ENCODE data around the gene KCNJ6. TPM values are rescaled to one million over a fixed set of nuclear protein-coding genes. Genes with fewer than 3 reads are reported as not detected.

KCNJ6 gene
- total and polyA plus RNA-seq, 10 of the 15 experiments (the other 5 are each of a cell fraction or from before 2014, with no cell fraction given): 0.03 to 0.07 (median 0.04) TPM; not detected in 7

DNA sequence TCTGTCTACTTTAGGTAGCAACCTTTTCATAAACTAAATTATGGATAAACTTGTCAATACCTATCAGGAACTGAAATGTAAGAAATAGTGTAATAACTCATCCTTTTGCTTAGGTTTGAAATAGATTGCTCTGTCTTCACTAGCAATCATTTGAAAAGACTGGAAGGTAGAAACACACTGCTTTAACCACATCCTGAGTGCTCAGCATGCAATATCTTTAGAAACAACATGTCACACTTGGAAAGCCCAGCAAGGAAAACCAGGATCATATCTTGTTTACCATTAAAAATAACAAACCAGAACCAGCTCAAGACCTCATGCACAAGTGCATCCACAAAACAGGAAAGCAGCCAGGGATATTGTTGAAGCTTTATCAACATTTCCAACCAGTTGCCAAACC, 3.6 kb downstream of the KCNJ6 start (continued):
- TF ChIP-seq POLR2AphosphoS2 (IDR thresholded peaks at IDR 0.05; ENCODE audit: low read depth, low read length) (no peak), CBX5 (IDR thresholded peaks at IDR 0.05; ENCODE audit: low read depth) (no peak), ZZZ3 (IDR thresholded peaks at IDR 0.05; ENCODE audit: control insufficient read depth, insufficient read length, low read depth) (no peak)

DNA sequence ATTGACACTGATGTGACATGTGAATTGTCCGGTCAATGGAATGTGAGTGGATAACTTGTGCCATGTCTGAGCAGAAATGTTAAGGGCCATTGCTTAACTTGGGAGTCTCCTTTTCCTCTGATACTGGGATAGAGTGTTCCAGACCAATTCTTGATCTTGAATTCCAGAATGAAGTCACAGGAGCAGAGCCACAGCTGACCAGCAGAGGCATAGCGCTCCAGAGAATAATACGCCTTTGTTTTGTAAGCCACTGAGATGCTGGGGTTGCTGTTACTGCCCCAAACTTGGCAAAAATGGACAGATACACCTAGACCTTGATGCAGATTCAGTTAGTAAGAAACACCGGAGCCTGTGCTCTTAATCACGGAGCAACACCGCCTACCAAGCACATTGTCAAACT, 6.3 kb downstream of the KCNJ6 start:
- no peak for DNase-seq (ENCODE audit: low read depth, low spot score)
- intact Hi-C loops (cut with micrococcal nuclease; ENCODE audit: unreplicated experiment): no loop called here
- no peaks in the 10 kb centered on the region for H3K4me1 ChIP-seq (ENCODE audit: control insufficient read depth, insufficient read depth, low read length)
- no peaks in the 10 kb centered on the region for H3K79me2 ChIP-seq (ENCODE audit: control insufficient read depth, insufficient read depth, low read length)
- ChIA-PET SMC1A (ENCODE audit: uncharacterized antibody, unreplicated experiment) (no interaction called here), RAD21 (ENCODE audit: unreplicated experiment) (no interaction called here), POLR2A (no interaction called here), CTCF (no interaction called here)
- no peaks in the 10 kb centered on the region for H3K9me3 ChIP-seq (replicated peaks; ENCODE audit: control insufficient read depth, insufficient read depth, low read length)
- no TSS peak for BruUV-seq (replicated peaks)
- in situ Hi-C loops (cut with MboI): no loop called here
- no peaks in the 10 kb centered on the region for H3K27me3 ChIP-seq (replicated peaks in 1 of 2; ENCODE audit: control insufficient read depth in 2 of 2, insufficient read depth in 2 of 2, low read length in 1 of 2)
- H3K4me3 ChIP-seq: no peak overlapping the region
- no peak overlapping the region for H2AFZ ChIP-seq (ENCODE audit: control insufficient read depth, low read depth, low read length)
- H3K9ac ChIP-seq (ENCODE audit: control insufficient read depth, insufficient read depth, low read length): no peak overlapping the region
- WGBS (ENCODE audit: insufficient coverage, insufficient replicate concordance, low lambda C conversion rate, missing lambda C conversion rate): 68% methylated on average over 6 of the region's 6 CpGs
- ATAC-seq: no peak
- no peaks in the 10 kb centered on the region for H3K36me3 ChIP-seq (ENCODE audit: control insufficient read depth in 2 of 2, insufficient read depth in 2 of 2, low read length in 1 of 2)
- no peak overlapping the region for H3K27ac ChIP-seq (ENCODE audit: control insufficient read depth, insufficient read depth)
- H4K20me1 ChIP-seq (ENCODE audit: control insufficient read depth, insufficient read depth): no peaks in the 10 kb centered on the region
- no peak for FAIRE-seq
- no peak overlapping the region for H3K4me2 ChIP-seq (ENCODE audit: control insufficient read depth, insufficient read depth)
- TF ChIP-seq SMC3 (IDR thresholded peaks at IDR 0.05; ENCODE audit: borderline replicate concordance, low read length): no peak
- no peak for TF ChIP-seq TCF3 (IDR thresholded peaks at IDR 0.05; ENCODE audit: borderline replicate concordance, insufficient read depth, low read depth, low read length)
- no peak for TF ChIP-seq CEBPB (IDR thresholded peaks at IDR 0.05; ENCODE audit: borderline replicate concordance in 1 of 2, low read depth in 2 of 2, low read length in 2 of 2)
- TF ChIP-seq MEF2A (IDR thresholded peaks at IDR 0.05; ENCODE audit: insufficient read depth, low read depth, low read length): no peak
- no peak for TF ChIP-seq WRNIP1 (IDR thresholded peaks at IDR 0.05; ENCODE audit: borderline replicate concordance, low read depth, low read length)
- TF ChIP-seq, protein P1, sequence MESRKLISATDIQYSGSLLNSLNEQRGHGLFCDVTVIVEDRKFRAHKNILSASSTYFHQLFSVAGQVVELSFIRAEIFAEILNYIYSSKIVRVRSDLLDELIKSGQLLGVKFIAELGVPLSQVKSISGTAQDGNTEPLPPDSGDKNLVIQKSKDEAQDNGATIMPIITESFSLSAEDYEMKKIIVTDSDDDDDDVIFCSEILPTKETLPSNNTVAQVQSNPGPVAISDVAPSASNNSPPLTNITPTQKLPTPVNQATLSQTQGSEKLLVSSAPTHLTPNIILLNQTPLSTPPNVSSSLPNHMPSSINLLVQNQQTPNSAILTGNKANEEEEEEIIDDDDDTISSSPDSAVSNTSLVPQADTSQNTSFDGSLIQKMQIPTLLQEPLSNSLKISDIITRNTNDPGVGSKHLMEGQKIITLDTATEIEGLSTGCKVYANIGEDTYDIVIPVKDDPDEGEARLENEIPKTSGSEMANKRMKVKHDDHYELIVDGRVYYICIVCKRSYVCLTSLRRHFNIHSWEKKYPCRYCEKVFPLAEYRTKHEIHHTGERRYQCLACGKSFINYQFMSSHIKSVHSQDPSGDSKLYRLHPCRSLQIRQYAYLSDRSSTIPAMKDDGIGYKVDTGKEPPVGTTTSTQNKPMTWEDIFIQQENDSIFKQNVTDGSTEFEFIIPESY (IDR thresholded peaks at IDR 0.05): no peak
- no peak for TF ChIP-seq SIX5 (IDR thresholded peaks at IDR 0.05; ENCODE audit: low read depth, low read length, severe bottlenecking)
- TF ChIP-seq, protein P2, sequence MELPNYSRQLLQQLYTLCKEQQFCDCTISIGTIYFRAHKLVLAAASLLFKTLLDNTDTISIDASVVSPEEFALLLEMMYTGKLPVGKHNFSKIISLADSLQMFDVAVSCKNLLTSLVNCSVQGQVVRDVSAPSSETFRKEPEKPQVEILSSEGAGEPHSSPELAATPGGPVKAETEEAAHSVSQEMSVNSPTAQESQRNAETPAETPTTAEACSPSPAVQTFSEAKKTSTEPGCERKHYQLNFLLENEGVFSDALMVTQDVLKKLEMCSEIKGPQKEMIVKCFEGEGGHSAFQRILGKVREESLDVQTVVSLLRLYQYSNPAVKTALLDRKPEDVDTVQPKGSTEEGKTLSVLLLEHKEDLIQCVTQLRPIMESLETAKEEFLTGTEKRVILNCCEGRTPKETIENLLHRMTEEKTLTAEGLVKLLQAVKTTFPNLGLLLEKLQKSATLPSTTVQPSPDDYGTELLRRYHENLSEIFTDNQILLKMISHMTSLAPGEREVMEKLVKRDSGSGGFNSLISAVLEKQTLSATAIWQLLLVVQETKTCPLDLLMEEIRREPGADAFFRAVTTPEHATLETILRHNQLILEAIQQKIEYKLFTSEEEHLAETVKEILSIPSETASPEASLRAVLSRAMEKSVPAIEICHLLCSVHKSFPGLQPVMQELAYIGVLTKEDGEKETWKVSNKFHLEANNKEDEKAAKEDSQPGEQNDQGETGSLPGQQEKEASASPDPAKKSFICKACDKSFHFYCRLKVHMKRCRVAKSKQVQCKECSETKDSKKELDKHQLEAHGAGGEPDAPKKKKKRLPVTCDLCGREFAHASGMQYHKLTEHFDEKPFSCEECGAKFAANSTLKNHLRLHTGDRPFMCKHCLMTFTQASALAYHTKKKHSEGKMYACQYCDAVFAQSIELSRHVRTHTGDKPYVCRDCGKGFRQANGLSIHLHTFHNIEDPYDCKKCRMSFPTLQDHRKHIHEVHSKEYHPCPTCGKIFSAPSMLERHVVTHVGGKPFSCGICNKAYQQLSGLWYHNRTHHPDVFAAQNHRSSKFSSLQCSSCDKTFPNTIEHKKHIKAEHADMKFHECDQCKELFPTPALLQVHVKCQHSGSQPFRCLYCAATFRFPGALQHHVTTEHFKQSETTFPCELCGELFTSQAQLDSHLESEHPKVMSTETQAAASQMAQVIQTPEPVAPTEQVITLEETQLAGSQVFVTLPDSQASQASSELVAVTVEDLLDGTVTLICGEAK (IDR thresholded peaks at IDR 0.05; ENCODE audit: borderline replicate concordance): no peak
- TF ChIP-seq, protein P3, sequence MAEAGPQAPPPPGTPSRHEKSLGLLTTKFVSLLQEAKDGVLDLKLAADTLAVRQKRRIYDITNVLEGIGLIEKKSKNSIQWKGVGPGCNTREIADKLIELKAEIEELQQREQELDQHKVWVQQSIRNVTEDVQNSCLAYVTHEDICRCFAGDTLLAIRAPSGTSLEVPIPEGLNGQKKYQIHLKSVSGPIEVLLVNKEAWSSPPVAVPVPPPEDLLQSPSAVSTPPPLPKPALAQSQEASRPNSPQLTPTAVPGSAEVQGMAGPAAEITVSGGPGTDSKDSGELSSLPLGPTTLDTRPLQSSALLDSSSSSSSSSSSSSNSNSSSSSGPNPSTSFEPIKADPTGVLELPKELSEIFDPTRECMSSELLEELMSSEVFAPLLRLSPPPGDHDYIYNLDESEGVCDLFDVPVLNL (IDR thresholded peaks at IDR 0.05; ENCODE audit: low read depth, low read length): no peak
- no peak for TF ChIP-seq SREBF2 (IDR thresholded peaks at IDR 0.05; ENCODE audit: low read length)
- no peak for TF ChIP-seq SMARCA5 (IDR thresholded peaks at IDR 0.05)
- TF ChIP-seq RAD21 (IDR thresholded peaks at IDR 0.05; ENCODE audit: insufficient read depth, low read depth, low read length): no peak
- TF ChIP-seq CREM (IDR thresholded peaks at IDR 0.05; ENCODE audit: low read depth): no peak
- TF ChIP-seq POU2F2 (IDR thresholded peaks at IDR 0.05; ENCODE audit: borderline replicate concordance, low read depth, low read length): no peak

Data from GM12878 (cell line).